MV-4-11 (cell line): ENCODE measurements around the gene TRAF6.

ENCODE experiments used
- DNase-seq: peaks from one replicate; lab custom pipeline; 2025; lab: John Stamatoyannopoulos, UW

The TRAF6 gene

DNA sequence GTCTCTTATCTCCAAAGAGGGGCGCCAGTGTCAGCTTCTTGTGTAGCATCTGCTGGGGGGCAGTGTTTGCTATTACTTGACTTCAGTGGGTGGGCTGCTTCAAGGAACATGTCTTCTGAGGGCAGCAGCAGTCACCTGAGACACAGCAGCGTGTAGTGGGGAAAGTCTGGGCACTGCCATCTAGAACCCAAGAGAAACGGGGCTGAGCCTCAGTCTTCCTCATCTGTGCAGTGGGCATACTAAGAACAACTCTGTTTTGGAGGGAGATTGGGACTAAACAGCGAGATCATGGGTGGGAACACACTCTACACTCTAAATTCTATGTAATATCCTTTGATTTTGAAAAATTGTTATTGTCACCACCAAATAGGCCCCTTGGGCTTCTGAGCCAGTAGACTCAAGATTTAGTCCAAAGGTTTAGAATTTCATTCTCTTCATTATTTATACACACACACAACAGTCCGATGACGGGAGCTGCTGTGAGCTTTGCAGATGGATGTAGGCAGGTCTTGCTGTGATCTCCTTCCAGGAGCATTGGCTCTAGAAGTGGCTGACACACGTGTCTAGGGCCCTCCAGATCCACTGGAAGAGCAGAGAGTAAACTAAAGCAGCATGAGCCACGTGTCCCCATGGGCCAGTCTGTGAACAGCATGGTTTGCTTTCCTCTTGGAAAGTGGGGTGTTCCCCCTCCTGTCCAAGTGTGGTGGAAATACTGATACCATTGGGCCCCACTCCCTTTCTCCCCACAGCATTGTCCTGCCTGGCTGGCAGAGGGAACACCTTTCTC is 51.8 kb downstream of the TRAF6 start:
- no peak for DNase-seq

DNA sequence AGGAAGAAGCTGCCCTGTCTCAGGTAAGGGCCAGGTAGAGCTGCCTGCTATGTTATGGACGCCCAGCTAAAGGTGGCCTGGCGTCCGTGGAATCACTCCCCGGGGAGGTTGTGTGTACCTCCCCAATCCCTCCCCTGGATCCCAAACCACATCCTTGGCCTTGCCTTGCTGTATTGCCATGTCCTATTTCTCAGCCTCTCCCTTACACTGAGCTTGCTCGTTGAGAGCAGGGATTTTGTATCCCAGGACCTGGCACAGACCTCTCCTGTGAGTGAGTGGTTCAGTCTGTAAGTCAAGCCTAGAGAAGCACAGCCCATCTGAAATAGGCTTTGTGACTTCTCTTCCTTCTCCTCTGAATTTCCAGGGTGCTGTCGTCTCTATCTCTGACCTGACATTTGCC is 53.9 kb downstream of the TRAF6 start:
- DNase-seq = no peak

DNA sequence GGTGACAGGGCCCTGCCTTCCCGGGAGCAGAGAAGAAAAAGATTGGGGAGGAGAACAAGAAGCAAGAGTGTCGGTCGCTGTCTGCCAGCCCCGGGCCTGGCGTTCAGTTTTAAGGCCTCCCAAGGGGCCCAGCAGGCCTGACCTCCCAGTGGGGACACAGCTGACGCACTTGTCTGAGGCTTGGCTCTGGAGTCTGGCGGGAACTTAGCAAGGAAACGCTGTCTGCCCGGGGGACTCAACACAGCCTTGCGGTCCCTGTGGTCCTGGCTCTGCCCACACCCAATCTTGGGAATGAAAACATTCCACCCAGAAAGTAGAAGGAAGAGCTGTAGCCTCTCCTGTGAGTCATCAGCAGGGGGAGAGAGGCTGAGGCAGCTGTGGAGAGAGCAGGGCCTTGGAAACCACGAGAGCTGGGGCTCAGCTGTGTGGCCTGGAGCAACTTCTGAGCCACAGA is 54.4 kb downstream of the TRAF6 start:
- DNase-seq = peak; percentile 80

DNA sequence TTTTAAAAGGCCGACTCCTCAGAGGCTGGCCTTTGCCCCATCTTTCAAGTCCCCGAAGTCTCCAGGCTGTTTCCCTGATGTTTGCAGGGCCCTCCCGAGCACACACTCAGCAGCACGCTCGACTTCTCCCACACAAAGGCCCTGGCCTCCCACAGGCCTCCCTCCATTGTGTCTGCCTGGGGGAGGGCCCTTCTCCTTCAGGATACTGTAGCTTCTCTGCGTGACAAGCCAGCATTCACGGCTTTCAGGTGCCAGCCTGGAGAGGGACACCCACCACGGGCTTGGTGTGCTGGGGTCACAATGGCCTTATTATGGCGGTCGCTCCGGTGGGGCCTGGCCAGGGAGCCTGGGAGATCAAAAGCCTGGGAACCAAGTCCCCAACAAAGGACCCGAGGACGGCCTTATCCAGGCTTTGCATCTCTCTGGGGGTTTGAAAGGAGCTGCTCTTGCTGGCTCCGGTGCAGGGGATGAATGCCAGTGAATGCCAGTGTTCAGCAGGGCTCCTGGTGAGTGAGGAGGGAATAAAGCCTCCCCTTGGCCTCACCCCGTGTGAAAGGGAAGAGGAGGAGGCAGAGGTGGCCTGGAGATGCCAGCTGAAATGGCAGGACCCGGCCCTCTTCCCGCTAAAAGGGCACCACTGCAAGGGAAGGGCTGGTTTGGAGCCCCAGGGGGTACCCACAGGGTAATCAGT is 55.0 kb downstream of the TRAF6 start:
- no peak for DNase-seq

DNA sequence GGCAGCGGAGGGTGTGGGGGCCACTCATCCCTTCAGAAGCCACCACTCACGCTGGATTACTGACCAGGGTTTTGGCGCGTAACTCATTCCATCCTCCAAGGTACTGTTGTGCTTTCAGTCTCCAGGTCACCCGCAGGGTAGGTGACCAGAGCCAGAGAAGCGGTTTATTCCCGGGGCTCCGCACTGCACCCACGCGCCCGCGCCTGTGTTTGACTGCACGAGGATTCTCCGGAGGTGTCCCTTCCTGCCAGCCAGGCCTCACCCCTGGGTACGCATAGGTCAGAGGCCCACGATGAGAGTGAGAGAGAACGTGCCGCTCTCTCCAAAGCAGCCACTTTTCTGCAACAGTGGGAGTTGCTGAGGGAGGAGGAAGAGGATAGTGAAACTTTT is 55.5 kb downstream of the TRAF6 start:
- no peak for DNase-seq

DNA sequence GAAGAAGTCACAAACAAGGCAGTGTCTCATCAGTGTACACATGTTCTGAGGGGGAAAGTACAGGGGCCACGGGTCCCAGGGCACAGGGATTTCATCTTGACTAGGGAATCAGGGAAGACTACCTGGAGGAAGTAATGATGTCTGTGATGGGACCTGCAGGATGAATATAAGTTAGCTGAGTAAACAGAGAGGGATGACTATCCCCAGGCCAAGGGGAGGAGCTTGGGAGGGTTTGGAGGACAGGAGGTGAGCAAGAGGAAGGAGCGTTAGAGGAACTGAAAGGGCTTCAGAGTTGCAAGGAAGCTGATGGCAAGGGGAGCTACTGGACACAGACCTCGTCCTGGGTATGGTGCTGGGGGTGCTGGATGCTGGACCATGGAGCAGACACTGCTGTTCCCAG is 56.4 kb downstream of the TRAF6 start:
- DNase-seq = peak; percentile 89

DNA sequence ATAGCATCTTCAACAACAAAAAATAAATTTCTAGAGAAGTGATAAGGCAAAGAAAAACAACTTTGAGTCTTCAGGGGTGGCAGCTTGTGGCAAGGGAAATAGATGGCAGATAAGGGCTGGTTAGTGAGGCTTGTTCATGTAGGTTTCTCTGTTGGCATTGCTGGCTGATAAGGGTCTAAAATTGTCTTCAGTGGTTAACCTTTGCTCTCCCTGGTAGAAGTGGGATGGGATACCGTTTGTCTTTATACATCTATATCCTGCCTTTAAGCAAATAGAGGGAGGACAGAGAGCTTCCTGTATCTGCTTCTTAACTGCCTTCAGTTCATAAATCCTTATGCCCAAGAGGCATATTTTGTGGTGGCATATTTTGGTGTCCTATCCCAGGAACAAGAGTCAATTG is 57.1 kb downstream of the TRAF6 start:
- peak; percentile 46 for DNase-seq

DNA sequence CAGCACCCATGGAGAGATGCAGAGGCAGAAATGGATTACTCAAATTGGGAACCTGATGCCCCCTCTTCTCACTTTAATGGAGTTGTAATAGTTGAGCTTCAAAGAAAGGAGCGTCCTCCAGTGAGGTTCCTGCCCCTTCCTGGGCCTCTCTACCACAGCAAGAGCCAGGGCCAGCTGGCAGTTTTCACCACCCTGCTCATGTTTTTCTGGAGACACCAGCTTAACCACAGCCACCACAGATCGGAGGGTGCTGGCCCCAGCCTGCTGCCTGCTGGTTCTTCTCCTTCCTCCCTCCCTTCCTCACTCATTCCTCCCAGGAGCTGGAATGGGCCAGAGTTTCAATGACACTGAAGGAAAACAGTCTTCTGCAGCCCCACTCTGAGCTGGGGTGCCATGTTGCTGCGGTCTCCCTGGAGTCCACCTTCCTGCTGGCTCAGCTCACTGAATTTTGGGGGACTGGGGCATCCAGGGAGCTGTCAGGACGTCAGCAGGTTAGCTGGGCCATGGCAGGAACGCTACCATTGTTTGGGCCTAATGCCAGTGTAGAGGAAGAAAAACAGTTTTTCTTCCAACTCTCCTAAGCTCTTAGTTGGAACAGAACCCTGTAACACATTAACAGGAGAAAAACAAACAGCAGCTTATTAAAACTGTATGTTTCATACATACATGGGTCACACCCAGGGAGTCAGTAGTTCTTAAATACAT is 57.7 kb downstream of the TRAF6 start:
- DNase-seq = peak; percentile 91

DNA sequence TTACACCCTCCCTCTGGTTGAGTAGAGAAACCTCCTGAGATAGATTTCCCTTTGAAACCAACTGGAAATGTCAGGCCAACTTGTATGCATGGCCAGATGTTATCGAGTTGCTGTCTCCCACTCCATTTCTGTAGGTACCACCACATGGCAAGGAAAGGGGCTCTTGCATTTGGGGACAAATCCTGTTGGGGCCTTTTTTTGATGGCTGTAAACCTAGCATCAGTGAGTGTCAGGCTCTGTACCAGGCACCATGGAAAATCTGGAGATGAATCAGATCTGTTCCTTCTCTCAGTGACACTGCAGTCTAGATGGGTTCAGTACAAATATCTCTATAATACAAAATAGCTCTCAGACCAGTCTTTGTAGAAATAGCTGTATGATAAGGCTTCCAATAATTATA is 58.4 kb downstream of the TRAF6 start:
- no peak for DNase-seq

DNA sequence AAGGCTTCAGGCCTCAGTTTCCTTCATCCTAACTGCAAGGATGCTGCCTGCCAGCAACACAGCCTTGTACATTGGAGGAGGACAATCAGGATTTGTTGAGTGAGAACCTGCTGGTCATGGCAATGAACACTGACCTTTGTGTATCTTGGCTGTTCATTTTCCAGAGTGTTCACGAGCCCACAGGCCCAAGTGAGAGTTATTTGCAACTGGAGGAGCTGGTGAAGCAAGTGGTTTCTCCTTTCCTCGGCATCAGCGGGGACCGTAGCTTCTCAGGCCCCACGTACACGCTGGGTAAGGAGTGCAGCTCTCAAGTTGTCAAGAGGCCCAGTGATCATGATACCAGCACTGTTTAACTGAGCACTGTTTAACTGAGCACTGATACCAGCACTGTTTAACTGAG is 59.0 kb downstream of the TRAF6 start:
- DNase-seq = no peak

DNA sequence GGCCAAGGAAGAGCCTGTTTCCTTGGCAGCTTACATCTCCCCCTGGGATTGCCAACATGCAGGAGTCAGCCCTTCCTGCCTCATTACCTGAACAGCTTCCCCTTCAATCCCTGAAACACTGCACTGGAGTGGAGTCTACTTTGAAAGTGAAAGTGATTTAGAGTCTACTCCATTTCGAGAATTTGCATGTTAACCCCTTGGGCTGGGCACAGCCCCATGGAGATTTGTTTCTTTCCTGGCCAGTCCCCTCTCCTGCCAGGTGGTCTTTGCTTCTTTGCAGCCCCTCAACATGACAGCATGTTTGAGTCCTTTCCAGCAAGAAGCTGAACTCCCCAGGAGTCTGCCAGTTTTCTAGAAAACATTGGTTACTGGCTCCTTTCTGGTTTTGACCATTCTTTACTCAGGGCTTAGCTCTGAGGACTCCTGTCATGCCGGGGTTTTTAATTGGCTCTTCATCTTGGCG is 59.9 kb downstream of the TRAF6 start:
- no peak for DNase-seq

DNA sequence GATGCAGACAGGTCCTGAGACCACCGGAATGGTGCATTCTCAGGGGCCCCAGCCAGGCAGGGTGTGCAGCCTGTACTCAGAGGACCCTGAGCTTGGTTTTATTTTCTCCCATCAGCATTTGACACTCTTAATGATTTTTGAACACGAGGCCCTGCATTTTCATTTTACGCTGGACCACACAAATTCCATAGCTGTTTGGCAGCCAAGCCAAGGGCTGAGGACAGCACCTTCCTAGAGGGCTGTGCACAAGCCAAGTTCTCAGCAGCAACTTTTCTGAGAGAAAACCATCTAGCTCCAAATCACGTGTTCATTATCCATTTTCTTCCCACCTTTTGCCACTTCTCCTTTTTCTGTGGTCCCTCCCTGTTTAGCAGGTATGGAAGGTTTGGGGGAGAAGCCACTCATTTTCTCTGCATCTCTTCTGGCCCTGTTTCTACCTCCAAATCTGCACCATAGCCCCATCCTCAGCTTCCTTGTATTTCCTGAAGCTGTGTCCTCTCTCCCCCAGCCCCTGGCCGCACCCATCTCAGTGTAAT is 60.4 kb downstream of the TRAF6 start:
- DNase-seq = no peak

DNA sequence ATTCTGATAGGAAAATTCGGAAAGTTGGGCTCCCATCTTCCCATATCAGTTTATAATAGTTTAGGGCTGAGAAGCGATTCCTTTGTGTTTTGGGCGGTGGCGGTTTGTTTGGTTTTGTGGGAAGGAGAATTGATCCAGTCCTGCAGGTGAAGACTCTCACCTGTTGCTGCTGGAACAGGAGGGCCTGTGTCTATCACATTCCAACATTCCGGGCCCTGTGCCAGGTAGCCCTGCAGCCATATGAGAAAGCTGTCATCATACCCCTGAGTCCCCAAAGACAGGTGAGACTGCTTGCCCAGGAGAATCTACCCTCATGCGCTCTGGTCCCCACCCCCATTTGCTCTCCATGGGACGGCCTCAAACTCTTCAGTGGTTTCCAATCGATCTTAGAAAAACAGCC is 62.1 kb downstream of the TRAF6 start:
- no peak for DNase-seq

DNA sequence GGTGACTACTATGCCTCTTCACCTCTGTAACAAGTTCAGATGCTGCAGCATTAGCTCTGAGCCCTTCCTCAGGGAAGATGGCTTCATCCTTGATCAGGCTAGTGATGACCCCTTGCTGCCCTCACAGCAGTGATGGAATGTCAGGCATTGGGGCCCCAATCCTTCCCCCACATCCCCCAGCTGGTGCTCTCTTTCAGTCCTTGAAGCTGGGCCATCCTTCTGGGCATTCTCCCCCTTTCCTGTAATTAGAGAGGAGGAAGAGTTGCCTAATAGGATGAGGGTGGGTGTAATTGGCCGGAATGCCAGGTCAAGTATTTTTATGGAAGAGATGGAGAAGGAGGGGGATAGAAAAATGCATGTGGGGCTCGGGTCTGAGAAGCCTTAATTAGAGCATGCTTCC is 62.6 kb downstream of the TRAF6 start:
- DNase-seq = no peak

DNA sequence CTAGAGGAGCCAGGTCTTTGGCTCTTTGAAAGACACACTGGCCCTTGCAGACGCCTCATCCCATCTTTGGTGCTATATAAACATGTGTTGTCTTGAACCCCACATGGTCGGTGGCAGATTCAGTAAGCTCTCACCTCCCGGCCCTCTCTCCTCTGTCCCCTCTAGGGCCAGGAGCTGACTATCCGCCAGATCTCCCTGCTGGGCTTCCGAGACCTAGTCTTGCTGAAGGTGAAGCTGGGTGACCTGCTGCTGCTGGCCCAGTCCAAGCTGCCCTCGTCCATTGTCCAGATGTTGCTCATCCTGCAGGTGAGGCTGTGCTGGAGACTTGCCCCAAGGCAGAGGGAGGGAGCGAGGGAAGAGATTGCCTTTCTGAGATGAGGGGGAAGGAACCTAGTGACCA is 63.9 kb downstream of the TRAF6 start:
- DNase-seq = no peak

DNA sequence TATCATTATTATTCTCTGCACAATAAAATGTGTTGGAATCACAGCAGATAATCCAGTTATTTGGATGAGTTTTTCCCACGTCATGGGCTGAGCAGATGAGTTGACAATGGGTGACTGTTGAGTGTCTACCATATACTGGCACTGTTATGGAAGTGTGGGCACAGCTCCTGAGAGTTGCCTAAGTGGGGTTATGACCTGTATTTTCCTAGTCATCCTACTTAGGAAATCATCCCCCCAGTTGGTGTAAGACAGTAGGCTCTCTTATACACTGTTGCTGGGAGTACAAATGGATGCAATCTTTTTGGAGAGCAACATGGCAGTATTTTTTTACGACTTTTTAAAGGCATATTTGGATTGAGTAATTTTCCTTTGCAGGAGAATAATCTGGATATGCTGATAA is 66.4 kb downstream of the TRAF6 start:
- no peak for DNase-seq

DNA sequence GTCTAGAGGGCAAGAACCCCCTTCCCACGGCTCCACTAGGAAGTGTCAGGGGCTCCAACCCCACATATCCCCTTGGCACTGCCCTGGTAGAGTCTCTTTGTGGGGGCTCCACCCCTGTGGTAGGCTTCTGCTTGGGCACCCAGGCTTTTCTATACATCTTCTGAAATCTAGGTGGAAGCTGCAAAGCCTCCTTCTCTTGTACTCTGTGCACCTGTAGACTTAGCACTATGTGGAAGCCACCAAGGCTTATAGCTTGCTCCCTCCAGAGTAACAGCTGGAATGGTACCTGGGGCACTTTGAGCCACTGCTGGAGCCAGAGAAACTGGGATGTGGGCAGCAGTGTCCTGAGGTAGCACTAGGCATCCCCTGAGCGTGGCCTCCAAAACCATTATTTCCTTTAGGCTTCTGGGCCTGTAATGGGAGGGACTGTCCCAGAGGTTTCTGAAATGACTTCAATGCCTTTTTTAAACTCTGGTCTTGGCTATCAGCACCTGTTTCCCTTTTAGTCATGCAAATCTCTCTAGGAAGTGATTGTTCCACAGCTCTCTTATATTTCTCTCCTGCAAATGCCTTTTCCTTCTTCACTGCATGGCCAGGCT is 68.4 kb downstream of the TRAF6 start:
- no peak for DNase-seq

DNA sequence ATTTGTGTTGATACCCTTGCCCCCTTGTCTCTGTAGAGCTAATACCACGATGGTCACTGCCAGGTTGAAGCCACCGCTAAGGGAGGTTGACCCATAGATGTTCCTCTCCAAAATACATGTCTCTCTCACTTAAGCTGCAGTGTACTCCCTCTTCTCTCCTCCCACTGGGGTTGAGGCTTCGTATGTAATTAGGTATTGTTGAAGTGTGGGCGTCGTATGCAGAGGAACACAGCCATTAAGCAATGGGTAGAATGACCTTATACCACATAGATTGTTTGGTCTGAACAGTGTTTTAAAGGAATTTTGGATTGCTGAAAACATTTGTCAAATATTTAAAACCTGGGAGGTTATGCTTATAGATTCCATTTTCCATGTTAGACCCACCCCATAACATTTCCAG is 71.9 kb downstream of the TRAF6 start:
- no peak for DNase-seq

DNA sequence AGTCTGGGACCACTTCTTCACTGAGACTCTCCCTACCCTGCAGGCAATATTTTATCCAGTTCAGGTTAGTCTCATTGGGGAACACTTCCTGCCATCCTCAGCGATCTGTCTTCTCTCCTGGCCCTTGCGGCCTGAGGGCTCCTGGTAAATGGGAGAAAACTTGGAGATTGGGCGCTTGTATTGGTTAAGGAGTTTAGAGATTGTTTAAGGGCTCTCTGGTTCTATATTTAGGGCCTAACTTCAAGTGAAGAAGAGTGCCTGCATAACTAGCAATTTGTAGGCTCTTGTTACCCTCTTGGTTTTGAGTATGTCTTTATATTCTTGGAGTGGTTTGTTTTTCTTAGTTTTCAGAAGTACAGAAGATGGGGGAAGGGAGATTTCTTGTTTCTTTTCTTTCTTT is 72.7 kb downstream of the TRAF6 start:
- DNase-seq = no peak
